K562 (cell line): ENCODE results near the gene TRMT1. TPM values are rescaled to one million over a fixed set of nuclear protein-coding genes. Genes with fewer than 3 reads are reported as not detected.

ENCODE experiments used
- CHD4 ChIP-seq: fragments of 200-600 bp; sonication (generic); IDR thresholded peaks from 3 replicates; pipeline ENCODE4 v1.6.1; 2012; ENCODE audit warnings: low read depth, mild to moderate bottlenecking, mixed read lengths, low read length, inconsistent platforms; ENCODE audit not compliant: insufficient read depth, insufficient replicate concordance, poor library complexity, severe bottlenecking
- E2F3 ChIP-seq: fragments of 250-450 bp; sonication (Bioruptor Pico); IDR thresholded peaks from 2 replicates; pipeline ENCODE4 v1.4.0; 2020; ENCODE audit warnings: mild to moderate bottlenecking
- GABPB1 ChIP-seq: sonication (generic); formaldehyde crosslinking; IDR thresholded peaks from 2 replicates; pipeline ENCODE4 v1.8.0; 2022; ENCODE audit warnings: mild to moderate bottlenecking, missing genetic modification reagents
- IRF2 ChIP-seq: sonication (generic); formaldehyde crosslinking; IDR thresholded peaks from 2 replicates; pipeline ENCODE4 v1.8.1; 2022; ENCODE audit warnings: mild to moderate bottlenecking, missing genetic modification reagents
- NCOR1 ChIP-seq: fragments of 450-650 bp; IDR thresholded peaks from 2 replicates; pipeline ENCODE4 v1.6.1; 2016; ENCODE audit warnings: mild to moderate bottlenecking, moderate library complexity
- POLR2AphosphoS5 ChIP-seq: IDR thresholded peaks from 2 replicates; pipeline ENCODE4 v1.6.1; 2011; ENCODE audit warnings: mild to moderate bottlenecking, low read depth, low read length, moderate library complexity; ENCODE audit not compliant: control insufficient read depth, insufficient read depth
- POLR2B ChIP-seq: fragments of 450-650 bp; IDR thresholded peaks from 2 replicates; pipeline ENCODE4 v1.6.1; 2018; ENCODE audit warnings: low read depth; ENCODE audit not compliant: partially characterized antibody
- POU5F1 ChIP-seq: fragments of 150-350 bp; IDR thresholded peaks from 2 replicates; pipeline ENCODE4 v1.6.1; 2014; ENCODE audit warnings: borderline replicate concordance, low read length, low read depth, mild to moderate bottlenecking; ENCODE audit not compliant: partially characterized antibody
- PREB ChIP-seq: sonication (generic); formaldehyde crosslinking; IDR thresholded peaks from 2 replicates; pipeline ENCODE4 v1.8.1; 2023; ENCODE audit warnings: mild to moderate bottlenecking, missing genetic modification reagents
- RBM22 ChIP-seq: fragments of 200-400 bp; formaldehyde crosslinking; IDR thresholded peaks from 2 replicates; pipeline ENCODE4 v1.6.1; 2018; ENCODE audit warnings: low read length, low read depth; ENCODE audit not compliant: poor library complexity, severe bottlenecking
- SLC30A9 ChIP-seq: fragments of 250-450 bp; sonication (Bioruptor Pico); IDR thresholded peaks from 2 replicates; pipeline ENCODE4 v1.8.0; 2022; ENCODE audit warnings: mild to moderate bottlenecking, moderate library complexity
- XRCC5 ChIP-seq: fragments of 200-400 bp; formaldehyde crosslinking; IDR thresholded peaks from 2 replicates; pipeline ENCODE4 v1.6.1; 2017; ENCODE audit warnings: low read depth, mild to moderate bottlenecking, low read length
- ZBTB7A ChIP-seq: IDR thresholded peaks from 2 replicates; pipeline ENCODE4 v1.6.1; 2011; ENCODE audit warnings: low read depth, mild to moderate bottlenecking, low read length, moderate library complexity, borderline replicate concordance; ENCODE audit not compliant: control insufficient read depth
- ZNF507 ChIP-seq: conservative IDR thresholded peaks from 2 replicates; pipeline ENCODE4 v1.6.1; 2017; ENCODE audit warnings: missing genetic modification characterization, missing compliant biosample characterization
- polyA plus RNA-seq, 8 experiments: library from polyadenylated mRNA; depleted of rRNA in 4 of 8; stranded (reverse) in 5 of 8; unstranded in 3 of 8; fragments of >200 nt; fragmentation: Nextera tagmentation in 2 of 8; fragmentation: Illumina TruSeq in 1 of 8; extraction: Ambion mirVana in 2 of 8; extraction: Trizol in 1 of 8; gene quantifications; 2 replicates each; pipeline versions ENCODE4 v1.2.1 to v1.2.3, GENCODE V29; 2011 to 2014; ENCODE audit warnings: inconsistent platforms in 1 of 8, missing spikeins in 1 of 8
- total RNA-seq, 7 experiments: library from RNA; depleted of rRNA in 6 of 7; stranded (reverse); fragments of >200 nt in 6 of 7; fragmentation: Illumina TruSeq in 2 of 7; extraction: Trizol in 2 of 7; gene quantifications; 2 replicates each; pipeline versions ENCODE4 v1.2.1 to v1.2.3, GENCODE V29; 2011 to 2021; ENCODE audit warnings: low replicate concordance in 1 of 7
- TF ChIP-seq, protein P1 (sequence below), 2 experiments: fragments of 450-650 bp; IDR thresholded peaks; 2 replicates each; pipeline ENCODE4 v1.6.1; 2016; ENCODE audit warnings: mild to moderate bottlenecking in 2 of 2, borderline replicate concordance in 1 of 2, low read depth in 1 of 2, moderate library complexity in 1 of 2
- TF ChIP-seq, protein P2 (sequence below): sonication (generic); formaldehyde crosslinking; IDR thresholded peaks from 2 replicates; pipeline ENCODE4 v1.8.0; 2022; ENCODE audit warnings: mild to moderate bottlenecking, missing genetic modification reagents, borderline replicate concordance

TRMT1 gene
- total and polyA plus RNA-seq, 9 of the 15 experiments (the other 6 are each of a cell fraction or from before 2014, with no cell fraction given): 5.8 to 158 (median 54.3) TPM

GRCh38 chr19:13154241-13154778 is 37.8 kb upstream of the TRMT1 start (continued):
- TF ChIP-seq IRF2 (CRISPR knock-in tag) (no peak), SLC30A9 (CRISPR knock-in tag) (no peak), RBM22 (peak; percentile 83), ZNF507 (no peak), NCOR1 (peak; percentile 68), XRCC5 (peak; percentile 27), POU5F1 (no peak), PREB (no peak), POLR2B (peak; percentile 45), GABPB1 (CRISPR knock-in tag) (peak; percentile 64), POLR2AphosphoS5 (peak; percentile 81), CHD4 (no peak), E2F3 (CRISPR knock-in tag) (0 out of 2 replicates have a peak, but pooled peaks have one; percentile 50), ZBTB7A (no peak)
- TF ChIP-seq, protein P1, sequence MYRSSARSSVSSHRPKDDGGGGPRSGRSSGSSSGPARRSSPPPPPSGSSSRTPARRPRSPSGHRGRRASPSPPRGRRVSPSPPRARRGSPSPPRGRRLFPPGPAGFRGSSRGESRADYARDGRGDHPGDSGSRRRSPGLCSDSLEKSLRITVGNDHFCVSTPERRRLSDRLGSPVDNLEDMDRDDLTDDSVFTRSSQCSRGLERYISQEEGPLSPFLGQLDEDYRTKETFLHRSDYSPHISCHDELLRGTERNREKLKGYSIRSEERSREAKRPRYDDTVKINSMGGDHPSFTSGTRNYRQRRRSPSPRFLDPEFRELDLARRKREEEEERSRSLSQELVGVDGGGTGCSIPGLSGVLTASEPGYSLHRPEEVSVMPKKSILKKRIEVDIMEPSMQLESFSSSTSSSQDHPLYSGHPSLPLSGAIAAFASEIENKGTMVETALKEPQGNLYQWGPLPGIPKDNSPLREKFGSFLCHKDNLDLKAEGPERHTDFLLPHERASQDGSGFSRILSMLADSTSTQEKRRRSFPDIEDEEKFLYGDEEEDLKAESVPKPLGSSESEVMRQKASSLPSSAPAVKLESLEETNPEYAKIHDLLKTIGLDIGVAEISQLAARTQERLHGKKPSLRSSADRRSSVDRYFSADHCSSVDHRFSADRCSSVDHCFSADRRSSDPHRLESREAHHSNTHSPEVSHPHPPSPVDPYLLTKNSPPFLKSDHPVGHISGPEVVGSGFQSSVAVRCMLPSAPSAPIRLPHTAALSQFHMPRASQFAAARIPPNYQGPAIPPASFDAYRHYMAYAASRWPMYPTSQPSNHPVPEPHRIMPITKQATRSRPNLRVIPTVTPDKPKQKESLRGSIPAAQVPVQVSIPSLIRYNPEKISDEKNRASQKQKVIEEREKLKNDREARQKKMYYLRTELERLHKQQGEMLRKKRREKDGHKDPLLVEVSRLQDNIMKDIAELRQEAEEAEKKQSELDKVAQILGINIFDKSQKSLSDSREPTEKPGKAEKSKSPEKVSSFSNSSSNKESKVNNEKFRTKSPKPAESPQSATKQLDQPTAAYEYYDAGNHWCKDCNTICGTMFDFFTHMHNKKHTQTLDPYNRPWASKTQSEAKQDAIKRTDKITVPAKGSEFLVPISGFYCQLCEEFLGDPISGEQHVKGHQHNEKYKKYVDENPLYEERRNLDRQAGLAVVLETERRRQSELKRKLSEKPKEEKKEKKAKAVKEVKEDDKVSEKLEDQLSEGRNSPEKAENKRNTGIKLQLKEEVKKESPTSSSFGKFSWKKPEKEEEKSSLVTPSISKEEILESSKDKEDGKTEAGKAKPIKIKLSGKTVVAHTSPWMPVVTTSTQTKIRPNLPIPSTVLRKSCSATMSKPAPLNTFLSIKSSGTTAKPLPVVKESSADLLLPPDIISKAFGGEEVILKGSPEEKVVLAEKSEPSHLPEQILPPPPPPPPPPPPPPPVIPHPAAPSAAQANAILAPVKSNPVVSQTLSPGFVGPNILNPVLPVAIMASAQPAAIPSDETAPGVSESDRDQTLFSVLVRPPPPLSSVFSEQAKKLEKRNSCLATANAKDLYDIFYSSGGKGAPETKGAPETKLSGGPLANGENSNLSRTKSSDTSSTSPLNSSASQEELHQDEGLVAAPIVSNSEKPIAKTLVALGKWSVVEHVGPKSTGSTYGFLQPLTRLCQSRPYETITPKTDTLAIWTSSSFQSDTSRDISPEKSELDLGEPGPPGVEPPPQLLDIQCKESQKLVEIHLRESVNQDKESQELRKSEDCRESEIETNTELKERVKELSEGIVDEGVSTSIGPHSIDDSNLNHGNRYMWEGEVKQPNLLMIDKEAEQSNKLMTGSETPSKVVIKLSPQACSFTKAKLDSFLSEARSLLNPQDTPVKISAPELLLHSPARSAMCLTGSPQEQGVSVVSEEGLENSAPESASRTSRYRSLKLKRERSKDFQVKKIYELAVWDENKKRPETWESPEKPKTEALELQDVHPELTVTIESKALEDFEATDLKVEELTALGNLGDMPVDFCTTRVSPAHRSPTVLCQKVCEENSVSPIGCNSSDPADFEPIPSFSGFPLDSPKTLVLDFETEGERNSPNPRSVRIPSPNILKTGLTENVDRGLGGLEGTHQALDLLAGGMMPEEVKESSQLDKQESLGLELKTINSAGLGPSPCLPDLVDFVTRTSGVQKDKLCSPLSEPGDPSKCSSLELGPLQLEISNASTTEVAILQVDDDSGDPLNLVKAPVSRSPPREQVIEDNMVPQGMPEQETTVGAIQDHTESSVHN (IDR thresholded peaks at IDR 0.05; ENCODE audit: borderline replicate concordance in 1 of 2, low read depth in 1 of 2): peak in 1 of 2 experiments; percentile 47; a peak in 1 of 4 replicates
- TF ChIP-seq, protein P2, sequence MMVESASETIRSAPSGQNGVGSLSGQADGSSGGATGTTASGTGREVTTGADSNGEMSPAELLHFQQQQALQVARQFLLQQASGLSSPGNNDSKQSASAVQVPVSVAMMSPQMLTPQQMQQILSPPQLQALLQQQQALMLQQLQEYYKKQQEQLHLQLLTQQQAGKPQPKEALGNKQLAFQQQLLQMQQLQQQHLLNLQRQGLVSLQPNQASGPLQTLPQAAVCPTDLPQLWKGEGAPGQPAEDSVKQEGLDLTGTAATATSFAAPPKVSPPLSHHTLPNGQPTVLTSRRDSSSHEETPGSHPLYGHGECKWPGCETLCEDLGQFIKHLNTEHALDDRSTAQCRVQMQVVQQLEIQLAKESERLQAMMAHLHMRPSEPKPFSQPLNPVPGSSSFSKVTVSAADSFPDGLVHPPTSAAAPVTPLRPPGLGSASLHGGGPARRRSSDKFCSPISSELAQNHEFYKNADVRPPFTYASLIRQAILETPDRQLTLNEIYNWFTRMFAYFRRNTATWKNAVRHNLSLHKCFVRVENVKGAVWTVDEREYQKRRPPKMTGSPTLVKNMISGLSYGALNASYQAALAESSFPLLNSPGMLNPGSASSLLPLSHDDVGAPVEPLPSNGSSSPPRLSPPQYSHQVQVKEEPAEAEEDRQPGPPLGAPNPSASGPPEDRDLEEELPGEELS: 0 out of 2 replicates have a peak, but pooled peaks have one; percentile 49
